Endothelial cell of umbilical vein (primary cell): ENCODE results near the gene ZNRF1. TPM values are rescaled to one million over a fixed set of nuclear protein-coding genes. Genes with fewer than 3 reads are reported as not detected.

ENCODE experiments used
- BruUV-seq: library from RNA; stranded (reverse); fragments of 400-500 nt; replicated peaks from 2 replicates; lab custom pipeline; 2021; lab: Mats Ljungman, UMichigan
- CTCF ChIA-PET: fragments of 300-600, 350-600 bp; sonication (Branson Sonifier 250); formaldehyde crosslinking; loops from one replicate; lab custom pipeline; 2021; ENCODE audit warnings: antibody characterized with exemption, inconsistent platforms; lab: Charles Lee
- POLR2A ChIA-PET: fragments of 300-600, 350-600 bp; sonication (Branson Sonifier 250); formaldehyde crosslinking; loops from one replicate; lab custom pipeline; 2021; ENCODE audit warnings: antibody characterized with exemption, inconsistent platforms; lab: Charles Lee
- DNase-seq: peaks from one replicate; pipeline ENCODE4 v3.0.0-alpha.2; 2011; ENCODE audit warnings: low read depth, low spot score
- FAIRE-seq: peaks from 2 replicates; lab custom pipeline; 2011; peaks lifted over from hg19 to GRCh38; lab: Jason Lieb, UNC
- H2AFZ ChIP-seq: 2 replicates; pipeline ENCODE4 v1.6.0; 2012; ENCODE audit warnings: low read depth, low read length, control low read depth, inconsistent platforms
- H3K27ac ChIP-seq: 2 replicates; pipeline ENCODE4 v1.5.1; 2011; ENCODE audit warnings: low read depth, mild to moderate bottlenecking, control low read depth, low read length, moderate library complexity; ENCODE audit not compliant: insufficient read depth
- H3K27me3 ChIP-seq, 2 experiments: 2 replicates each; pipeline versions ENCODE4 v1.6.0 to v1.6.1; 2011; ENCODE audit warnings: low read length in 2 of 2, mixed read lengths in 1 of 2; ENCODE audit not compliant: control insufficient read depth in 2 of 2, insufficient read depth in 2 of 2
- H3K36me3 ChIP-seq, 2 experiments: 2 replicates in 1 of 2; 3 replicates in 1 of 2; pipeline ENCODE4 v1.5.1; 2011; ENCODE audit warnings: low read length in 2 of 2, mild to moderate bottlenecking in 1 of 2, moderate library complexity in 1 of 2; ENCODE audit not compliant: control insufficient read depth in 2 of 2, insufficient read depth in 2 of 2; ENCODE audit errors: extremely low read depth in 1 of 2
- H3K4me1 ChIP-seq: 3 replicates; pipeline ENCODE4 v1.5.1; 2011; ENCODE audit warnings: mild to moderate bottlenecking, low read length; ENCODE audit not compliant: control insufficient read depth, insufficient read depth; ENCODE audit errors: extremely low read depth
- H3K4me2 ChIP-seq: 2 replicates; pipeline ENCODE4 v1.6.1; 2011; ENCODE audit warnings: low read length, control low read depth, mixed read lengths; ENCODE audit not compliant: insufficient read depth
- H3K4me3 ChIP-seq, 3 experiments: fragments of 200-600 bp in 1 of 3; sonication (generic), shearing (Covaris generic) in 1 of 3; replicated peaks in 1 of 3; 2 replicates each; pipeline ENCODE4 v1.5.1; 2011 to 2016; ENCODE audit warnings: control low read depth in 3 of 3, low read length in 3 of 3, mild to moderate bottlenecking in 2 of 3, inconsistent platforms in 1 of 3, low read depth in 1 of 3, moderate library complexity in 1 of 3; ENCODE audit not compliant: insufficient read depth in 1 of 3
- H3K79me2 ChIP-seq: 2 replicates; pipeline ENCODE4 v1.6.0; 2012; ENCODE audit warnings: low read length, inconsistent platforms; ENCODE audit not compliant: control insufficient read depth, insufficient read depth
- H3K9ac ChIP-seq: replicated peaks from 2 replicates; pipeline ENCODE3; 2011; ENCODE audit warnings: low read length, control low read depth; ENCODE audit not compliant: insufficient read depth; ENCODE audit errors: extremely low read depth
- H3K9me1 ChIP-seq: replicated peaks from 3 replicates; pipeline ENCODE4 v1.6.0; 2011; ENCODE audit warnings: mild to moderate bottlenecking, low read length; ENCODE audit not compliant: control insufficient read depth, insufficient read depth; ENCODE audit errors: extremely low read depth
- H3K9me3 ChIP-seq: replicated peaks from 2 replicates; pipeline ENCODE4 v1.5.1; 2012; ENCODE audit warnings: low read length, inconsistent platforms; ENCODE audit not compliant: control insufficient read depth, insufficient read depth
- H4K20me1 ChIP-seq: replicated peaks from 2 replicates; pipeline ENCODE3; 2011; ENCODE audit warnings: mild to moderate bottlenecking, low read length; ENCODE audit not compliant: control insufficient read depth, insufficient read depth; ENCODE audit errors: extremely low read depth
- CTCF ChIP-seq, 2 donors: IDR thresholded peaks; 1 replicate in 1 of 2; 2 replicates in 1 of 2; pipeline ENCODE4 v1.5.1; 2011; ENCODE audit warnings: low read length in 2 of 2, mild to moderate bottlenecking in 2 of 2, moderate library complexity in 2 of 2, control low read depth in 1 of 2, inconsistent platforms in 1 of 2, low read depth in 1 of 2; ENCODE audit not compliant: insufficient read depth in 1 of 2; ENCODE audit errors: extremely low read depth in 1 of 2
- EZH2 ChIP-seq: IDR thresholded peaks from 2 replicates; pipeline ENCODE4 v1.6.1; 2012; ENCODE audit warnings: borderline replicate concordance, low read depth, mild to moderate bottlenecking, moderate library complexity, low read length, inconsistent platforms; ENCODE audit not compliant: severe bottlenecking
- FOS ChIP-seq: IDR thresholded peaks from 2 replicates; pipeline ENCODE4 v1.6.1; 2011; ENCODE audit warnings: mild to moderate bottlenecking, low read length, moderate library complexity, borderline replicate concordance; ENCODE audit not compliant: insufficient read depth
- GATA2 ChIP-seq: IDR thresholded peaks from 2 replicates; pipeline ENCODE4 v1.7.0; 2011; ENCODE audit warnings: low read depth, mild to moderate bottlenecking, moderate library complexity, mixed read lengths, low read length; ENCODE audit not compliant: insufficient read length, insufficient read depth
- JUN ChIP-seq: IDR thresholded peaks from 2 replicates; pipeline ENCODE4 v1.6.1; 2011; ENCODE audit warnings: borderline replicate concordance, low read depth; ENCODE audit not compliant: insufficient read length, insufficient read depth
- MAX ChIP-seq: IDR thresholded peaks from 2 replicates; pipeline ENCODE4 v1.6.1; 2011; ENCODE audit not compliant: insufficient read depth, insufficient read length
- MYC ChIP-seq: IDR thresholded peaks from one replicate; pipeline ENCODE4 v1.6.1; 2011; ENCODE audit warnings: mild to moderate bottlenecking, low read depth, low read length
- POLR2A ChIP-seq: IDR thresholded peaks from 2 replicates; pipeline ENCODE4 v1.6.1; 2012; ENCODE audit warnings: low read depth, mild to moderate bottlenecking, control low read depth, low read length
- POLR2AphosphoS5 ChIP-seq: IDR thresholded peaks from 2 replicates; pipeline ENCODE4 v1.6.1; 2012; ENCODE audit warnings: low read depth, mild to moderate bottlenecking, control low read depth, low read length, moderate library complexity; ENCODE audit not compliant: insufficient read depth
- dilution Hi-C: fragments of 300-500 bp; cut with MboI; formaldehyde crosslinking; loops from one replicate; pipeline ENCODE4 v1.15.0; 2019; ENCODE audit warnings: low sequenced_read_pairs; ENCODE audit not compliant: extremely low pct_ligation_motif_present
- intact Hi-C: fragments of 100-400 bp; cut with micrococcal nuclease; formaldehyde crosslinking; loops from one replicate; pipeline ENCODE4 v1.10.0; 2022
- polyA plus RNA-seq, 4 experiments: library from polyadenylated mRNA; depleted of rRNA in 3 of 4; stranded (reverse) in 3 of 4; unstranded in 1 of 4; fragments of >200 nt; gene quantifications; 2 replicates each; pipeline versions ENCODE4 v1.2.1 to v1.2.3, GENCODE V29; 2011 to 2012; ENCODE audit warnings: missing spikeins in 1 of 4
- total RNA-seq: library from RNA; stranded (reverse); gene quantifications from 2 replicates; pipeline ENCODE4 v1.2.3, GENCODE V29; 2021

Gene ZNRF1
- total and polyA plus RNA-seq, 2 donors (not counting 3 experiments of a cell fraction or from before 2014, with no cell fraction given): 23.7 to 34.9 TPM

- no peak overlapping the region for H2AFZ ChIP-seq
- H3K4me2 ChIP-seq: no peak overlapping the region
- dilution Hi-C loops: no loop called here
- no peaks in the 10 kb centered on the region for H3K9me3 ChIP-seq
- no TSS peak for BruUV-seq
- POLR2A ChIA-PET: no interaction called here
- DNase-seq (no peak), FAIRE-seq (no peak)
- no peaks in the 10 kb centered on the region for H3K9me1 ChIP-seq
- TF ChIP-seq GATA2 (no peak), CTCF (IDR thresholded peaks at IDR 0.05; ENCODE audit: extremely low read depth in 1 of 2, insufficient read depth in 1 of 2, low read depth in 1 of 2, low read length in 2 of 2) (no peak), FOS (no peak), POLR2A (no peak), JUN (no peak), MYC (no peak), MAX (no peak), POLR2AphosphoS5 (no peak), EZH2 (no peak)
- peaks cover 0 to 3% of the 10 kb centered on the region in 2 experiments for H3K36me3 ChIP-seq
- intact Hi-C loops: no loop called here
- no peaks in the 10 kb centered on the region for H4K20me1 ChIP-seq
- H3K27me3 ChIP-seq: no peaks in the 10 kb centered on the region
- CTCF ChIA-PET: interaction anchor here (0.9 to 1.8 kb wide), 3 partner anchors 19 to 107 kb away, joined by 3 to 15 read pairs (median 3); partner anchors contain the start of gene ZNRF1
- H3K9ac ChIP-seq: no peak overlapping the region
- H3K79me2 ChIP-seq: no peaks in the 10 kb centered on the region
- peaks cover 15% of the 10 kb centered on the region for H3K4me1 ChIP-seq
- no peak overlapping the region for H3K4me3 ChIP-seq
- H3K27ac ChIP-seq: no peak overlapping the region
These were observed 106.7 kb downstream of the ZNRF1 start for GRCh38 chr16:75105306-75106061.
